ENCODE results near the gene CLEC6A. TPM values are rescaled to one million over a fixed set of nuclear protein-coding genes. Genes with fewer than 3 reads are reported as not detected.

The CLEC6A gene
- total RNA-seq, 2 donors from 2014 or later: not detected

DNA sequence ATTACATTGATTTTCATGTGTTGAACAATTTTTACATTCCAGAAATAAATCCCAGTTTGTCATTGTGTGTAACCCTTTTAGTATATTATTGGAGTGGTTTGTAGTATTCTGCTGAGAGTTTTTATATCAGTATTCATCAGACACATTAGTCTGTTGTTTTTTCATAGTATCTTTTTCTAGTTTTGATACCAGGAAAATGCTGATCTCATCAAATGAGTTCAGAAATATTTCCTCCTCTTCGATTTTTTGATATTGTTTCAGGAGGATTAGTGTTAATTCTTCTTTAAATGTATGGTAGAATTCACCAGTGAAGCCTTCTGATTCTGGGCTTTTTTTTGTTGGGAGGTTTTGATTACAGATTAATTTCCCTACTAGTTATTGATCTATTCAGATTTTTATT is 15.3 kb downstream of the CLEC6A start:
- TF ChIP-seq, protein P1, sequence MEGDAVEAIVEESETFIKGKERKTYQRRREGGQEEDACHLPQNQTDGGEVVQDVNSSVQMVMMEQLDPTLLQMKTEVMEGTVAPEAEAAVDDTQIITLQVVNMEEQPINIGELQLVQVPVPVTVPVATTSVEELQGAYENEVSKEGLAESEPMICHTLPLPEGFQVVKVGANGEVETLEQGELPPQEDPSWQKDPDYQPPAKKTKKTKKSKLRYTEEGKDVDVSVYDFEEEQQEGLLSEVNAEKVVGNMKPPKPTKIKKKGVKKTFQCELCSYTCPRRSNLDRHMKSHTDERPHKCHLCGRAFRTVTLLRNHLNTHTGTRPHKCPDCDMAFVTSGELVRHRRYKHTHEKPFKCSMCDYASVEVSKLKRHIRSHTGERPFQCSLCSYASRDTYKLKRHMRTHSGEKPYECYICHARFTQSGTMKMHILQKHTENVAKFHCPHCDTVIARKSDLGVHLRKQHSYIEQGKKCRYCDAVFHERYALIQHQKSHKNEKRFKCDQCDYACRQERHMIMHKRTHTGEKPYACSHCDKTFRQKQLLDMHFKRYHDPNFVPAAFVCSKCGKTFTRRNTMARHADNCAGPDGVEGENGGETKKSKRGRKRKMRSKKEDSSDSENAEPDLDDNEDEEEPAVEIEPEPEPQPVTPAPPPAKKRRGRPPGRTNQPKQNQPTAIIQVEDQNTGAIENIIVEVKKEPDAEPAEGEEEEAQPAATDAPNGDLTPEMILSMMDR (IDR thresholded peaks at IDR 0.05): no peak
- no peak for TF ChIP-seq POLR2A (IDR thresholded peaks at IDR 0.05)
- H3K27me3 ChIP-seq: no peaks in the 10 kb centered on the region
- H3K4me3 ChIP-seq: no peak overlapping the region
- H3K36me3 ChIP-seq (replicated peaks in 1 of 2; ENCODE audit: insufficient read depth in 1 of 2, low read depth in 2 of 2): no peaks in the 10 kb centered on the region
- WGBS, 2 donors: 36 to 50% methylated on average over 1 of the region's 1 CpG
- no peak overlapping the region for H3K27ac ChIP-seq
- ATAC-seq: no peak
- intact Hi-C loops (cut with DNase I): no loop called here
- no peaks in the 10 kb centered on the region for H3K9me3 ChIP-seq
- H3K4me1 ChIP-seq: no peaks in the 10 kb centered on the region
- no peak for DNase-seq

DNA sequence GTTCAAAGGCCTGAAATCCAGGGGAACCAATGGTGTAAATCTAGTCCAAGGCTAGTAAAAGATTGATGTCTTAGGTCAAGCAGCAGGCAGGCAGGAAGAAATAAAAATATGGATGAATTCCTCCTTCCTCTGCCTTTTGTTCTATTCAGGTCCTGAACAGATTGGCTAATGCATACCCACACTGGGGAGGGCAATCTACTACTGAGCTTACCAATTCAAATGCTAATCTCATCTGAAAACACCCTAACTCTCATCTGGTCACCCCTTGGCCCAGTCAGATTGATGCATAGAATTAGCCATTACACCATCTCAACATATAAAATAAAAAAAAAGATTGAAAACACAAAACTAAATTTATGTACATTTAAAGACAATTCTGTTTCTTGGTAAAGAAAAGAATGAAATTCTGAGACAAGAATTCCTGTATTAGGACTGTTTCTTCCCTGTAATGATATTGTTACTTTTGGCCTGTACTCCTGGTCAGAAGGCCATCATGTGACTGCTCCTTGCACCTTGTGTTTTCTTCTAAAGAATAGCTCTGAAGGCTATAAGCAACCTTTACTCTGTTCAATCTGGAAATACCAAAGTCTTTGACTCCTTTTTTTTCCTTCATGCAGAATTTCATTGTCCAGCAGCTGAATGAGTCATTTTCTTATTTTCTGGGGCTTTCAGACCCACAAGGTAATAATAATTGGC is 19.9 kb downstream of the CLEC6A start:
- intact Hi-C loops (cut with DNase I): no loop called here
- Histone ChIP-seq H3K4me3 (no peak overlapping the region), H3K4me1 (no peaks in the 10 kb centered on the region), H3K36me3 (replicated peaks in 1 of 2; ENCODE audit: insufficient read depth in 1 of 2, low read depth in 2 of 2) (no peaks in the 10 kb centered on the region), H3K27me3 (no peaks in the 10 kb centered on the region), H3K9me3 (no peaks in the 10 kb centered on the region), H3K27ac (no peak overlapping the region)
- no peak for ATAC-seq
- DNase-seq: no peak
- no peak for TF ChIP-seq POLR2A (IDR thresholded peaks at IDR 0.05)
- TF ChIP-seq, protein P1 (IDR thresholded peaks at IDR 0.05): no peak

DNA sequence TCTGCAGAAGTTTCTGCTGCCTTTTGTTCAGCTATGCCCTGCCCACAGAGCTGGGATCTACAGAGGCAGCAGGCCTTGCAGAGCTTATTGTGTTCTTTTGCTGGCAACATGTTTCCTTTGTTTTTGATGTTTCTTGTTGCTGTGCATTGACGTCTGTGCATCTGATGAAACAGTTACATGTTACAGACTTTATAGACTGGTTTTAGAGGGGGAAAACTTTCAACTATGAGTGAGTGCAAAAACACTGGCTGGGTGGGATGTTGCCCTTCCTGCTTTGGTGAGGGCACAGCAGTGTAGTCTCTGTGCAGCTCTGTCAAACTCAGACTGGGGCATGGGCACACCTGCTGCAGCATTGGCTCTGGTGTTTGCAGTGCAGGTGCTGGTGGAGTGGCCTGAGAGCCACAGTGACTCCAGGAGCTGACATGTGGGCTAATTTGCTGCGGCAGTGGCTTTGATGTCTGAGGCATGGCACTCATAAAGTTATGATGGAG is 26.9 kb downstream of the CLEC6A start:
- no peaks in the 10 kb centered on the region for H3K36me3 ChIP-seq (replicated peaks in 1 of 2; ENCODE audit: insufficient read depth in 1 of 2, low read depth in 2 of 2)
- no peak overlapping the region for H3K27ac ChIP-seq
- H3K27me3 ChIP-seq: no peaks in the 10 kb centered on the region
- intact Hi-C loops (cut with DNase I): no loop called here
- ATAC-seq (no peak), DNase-seq (no peak)
- no peaks in the 10 kb centered on the region for H3K4me1 ChIP-seq
- no peaks in the 10 kb centered on the region for H3K9me3 ChIP-seq
- TF ChIP-seq, protein P1 (IDR thresholded peaks at IDR 0.05): no peak
- TF ChIP-seq POLR2A (IDR thresholded peaks at IDR 0.05): no peak
- no peak overlapping the region for H3K4me3 ChIP-seq
- WGBS, 2 donors: 85 to 95% methylated on average over 2 of the region's 2 CpGs

DNA sequence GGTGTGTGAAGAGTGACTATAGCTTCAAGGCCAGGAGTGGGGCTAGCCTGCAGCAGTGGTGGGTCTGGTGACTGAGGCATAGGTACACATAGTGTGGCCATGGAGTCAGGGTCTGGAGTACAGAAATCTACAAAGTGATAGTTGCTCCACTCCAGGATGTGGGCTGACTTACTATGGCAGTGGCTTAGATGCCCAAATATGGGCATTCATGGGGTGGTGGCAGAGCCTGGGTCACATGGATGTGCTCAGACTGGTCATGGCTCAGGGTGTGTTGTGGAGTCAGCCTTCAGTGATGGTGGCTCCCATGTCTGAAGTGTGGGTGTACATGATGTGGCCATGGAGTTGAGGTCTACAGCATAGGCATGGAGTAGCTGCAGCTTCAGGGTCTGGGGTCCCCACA is 27.3 kb downstream of the CLEC6A start:
- intact Hi-C loops (cut with DNase I): no loop called here
- Histone ChIP-seq H3K27me3 (no peaks in the 10 kb centered on the region), H3K36me3 (replicated peaks in 1 of 2; ENCODE audit: insufficient read depth in 1 of 2, low read depth in 2 of 2) (no peaks in the 10 kb centered on the region), H3K27ac (no peak overlapping the region), H3K9me3 (no peaks in the 10 kb centered on the region), H3K4me1 (no peaks in the 10 kb centered on the region), H3K4me3 (no peak overlapping the region)
- no peak for DNase-seq
- TF ChIP-seq, protein P1 (IDR thresholded peaks at IDR 0.05): no peak
- TF ChIP-seq POLR2A (IDR thresholded peaks at IDR 0.05): no peak
- no peak for ATAC-seq
